SHP77 (cell line): ENCODE results near the gene SRL.

Source experiments
- DNase-seq, 2 experiments: peaks; one replicate each; lab custom pipeline; 2025; lab: John Stamatoyannopoulos, UW

SRL gene

GRCh38 chr16:4200781-4201137, 41.1 kb downstream of the SRL start:
- DNase-seq, result no peak

DNA sequence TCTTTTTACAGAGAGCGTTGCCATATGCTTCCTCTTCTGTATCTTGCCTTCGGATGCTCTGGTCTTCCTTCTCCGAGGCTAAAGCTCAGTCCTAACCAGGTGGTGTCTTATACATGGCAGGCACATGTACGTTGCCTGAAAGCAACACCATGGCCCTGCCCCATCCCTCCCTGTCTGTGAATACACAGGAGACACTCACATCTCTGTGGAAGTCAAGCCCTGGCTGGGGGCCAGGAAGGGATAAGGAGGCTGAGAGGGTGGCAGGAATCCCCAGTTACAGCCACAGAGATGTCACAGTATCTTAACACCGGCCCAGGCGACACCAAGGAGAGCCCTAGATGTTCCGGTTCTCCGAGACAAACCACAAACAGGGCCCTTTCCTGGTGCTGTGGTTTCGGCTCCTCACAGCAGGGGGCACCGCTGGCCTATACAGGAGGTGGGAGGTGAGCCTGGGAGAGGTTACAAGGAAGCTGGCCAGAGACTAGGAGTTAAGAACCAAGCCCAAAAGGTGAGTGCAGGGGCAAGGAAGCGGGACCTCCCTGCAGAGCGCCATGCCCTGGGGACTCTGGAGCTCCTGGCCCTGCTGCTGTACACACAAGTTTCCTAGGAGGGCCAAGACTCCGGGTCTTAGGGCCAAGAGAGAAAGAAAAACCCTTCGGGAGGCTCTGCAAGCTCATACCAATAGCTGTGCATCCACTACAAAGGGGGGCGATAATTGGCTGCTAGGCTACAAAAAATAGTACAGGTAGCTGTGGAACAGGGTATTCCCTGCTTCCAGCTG, 41.7 kb downstream of the SRL start:
- DNase-seq, result peak; percentile 16 to 26

GRCh38 chr16:4198816-4199215, 43.1 kb downstream of the SRL start:
- no peak for DNase-seq

DNA sequence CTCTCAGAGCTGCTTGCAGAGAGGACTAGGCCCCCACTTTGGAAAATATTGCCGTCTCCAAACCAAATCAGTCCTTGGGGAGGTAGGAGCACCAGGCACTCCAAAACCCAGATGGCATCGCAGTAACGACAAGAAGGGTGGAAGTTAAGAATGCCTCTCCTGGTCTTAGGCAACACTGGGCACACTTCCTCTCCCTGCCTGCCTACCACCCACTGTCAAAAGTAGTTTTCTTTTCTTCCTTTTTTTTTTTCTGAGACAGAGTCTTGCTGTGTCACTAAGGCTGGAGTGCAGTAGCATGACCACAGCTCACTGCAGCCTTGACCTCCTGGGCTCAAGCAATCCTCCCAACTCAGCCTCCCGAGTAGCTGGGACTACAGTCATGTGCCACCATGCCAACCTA, 47.2 kb downstream of the SRL start:
- no peak for DNase-seq

DNA sequence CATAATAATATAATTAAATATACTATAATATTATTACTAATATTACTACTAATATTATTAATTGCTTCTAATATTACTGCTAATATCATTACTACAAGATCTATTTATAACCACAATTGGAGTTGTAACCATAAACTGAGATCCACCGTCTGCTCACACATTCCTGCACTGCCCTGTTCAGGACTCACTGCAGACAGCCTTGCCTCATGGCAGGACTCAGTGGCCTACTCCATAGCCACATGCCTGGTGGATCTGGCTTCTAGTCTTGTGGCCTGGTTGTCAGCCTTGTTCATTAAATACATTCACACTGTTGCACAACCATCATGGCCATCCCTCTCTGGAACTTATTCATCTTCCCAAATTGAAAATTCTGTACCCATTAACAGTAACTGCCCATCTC, 48.0 kb downstream of the SRL start:
- no peak for DNase-seq

GRCh38 chr16:4192206-4192605, 49.7 kb downstream of the SRL start:
- DNase-seq, result no peak

- DNase-seq, result no peak
Measured at GRCh38 chr16:4190712-4191333, 51.1 kb downstream of the SRL start.

DNA sequence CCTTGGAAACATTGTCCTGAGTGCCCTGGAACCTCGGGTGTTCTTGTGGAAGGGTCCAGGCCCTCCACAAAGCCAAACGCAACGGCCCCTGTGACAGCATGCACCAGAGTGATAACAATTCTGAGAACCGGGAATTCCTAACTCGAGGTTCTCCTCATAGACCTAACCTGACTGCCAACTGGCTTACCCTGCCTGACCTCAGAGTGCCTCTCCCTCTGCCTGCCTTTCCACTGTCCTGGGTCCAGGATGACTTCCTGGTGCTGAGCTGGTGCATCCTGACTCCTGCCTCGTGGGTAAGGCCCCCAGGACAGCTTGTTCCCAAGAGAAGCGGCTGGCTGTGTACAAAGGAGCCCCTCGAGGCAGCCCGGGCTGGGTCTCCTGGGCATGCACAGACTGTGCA, 51.8 kb downstream of the SRL start:
- no peak for DNase-seq

DNA sequence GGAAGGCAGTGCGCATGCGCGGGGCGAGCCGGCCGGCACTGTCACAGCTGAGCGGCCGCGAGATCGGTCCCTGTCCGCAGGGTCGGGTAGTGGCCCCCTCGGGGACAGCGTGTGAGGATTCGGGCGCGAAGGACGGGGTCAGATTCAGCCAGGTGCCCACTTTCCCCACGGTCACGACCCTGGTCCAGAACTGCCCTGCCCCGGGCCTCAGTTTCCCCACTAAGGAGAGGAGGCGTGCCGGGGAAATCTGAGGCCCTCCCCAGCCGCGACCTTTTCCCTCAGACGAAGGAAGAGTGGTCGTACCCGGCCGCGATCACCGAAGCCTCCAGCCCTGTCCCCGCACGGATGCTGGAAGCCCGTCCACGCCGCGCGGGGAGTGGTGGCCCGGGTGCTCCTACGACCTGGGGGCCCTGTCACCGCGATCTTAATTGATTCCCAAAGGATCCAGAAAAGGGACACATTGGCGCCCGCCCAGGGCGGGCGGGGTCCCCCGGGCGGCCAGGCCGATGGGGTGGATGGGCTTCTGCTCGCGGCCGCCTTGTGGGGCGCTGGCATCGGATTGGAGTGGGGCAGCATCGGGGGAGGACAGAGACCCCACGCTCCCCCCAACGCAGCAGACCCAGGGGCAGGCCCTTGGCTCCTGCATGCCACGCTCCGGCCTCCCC, 57.7 kb downstream of the SRL start:
- DNase-seq, result no peak

- peak; percentile 87 to 89 for DNase-seq
Measured at GRCh38 chr16:4183237-4184037, 58.4 kb downstream of the SRL start.

DNA sequence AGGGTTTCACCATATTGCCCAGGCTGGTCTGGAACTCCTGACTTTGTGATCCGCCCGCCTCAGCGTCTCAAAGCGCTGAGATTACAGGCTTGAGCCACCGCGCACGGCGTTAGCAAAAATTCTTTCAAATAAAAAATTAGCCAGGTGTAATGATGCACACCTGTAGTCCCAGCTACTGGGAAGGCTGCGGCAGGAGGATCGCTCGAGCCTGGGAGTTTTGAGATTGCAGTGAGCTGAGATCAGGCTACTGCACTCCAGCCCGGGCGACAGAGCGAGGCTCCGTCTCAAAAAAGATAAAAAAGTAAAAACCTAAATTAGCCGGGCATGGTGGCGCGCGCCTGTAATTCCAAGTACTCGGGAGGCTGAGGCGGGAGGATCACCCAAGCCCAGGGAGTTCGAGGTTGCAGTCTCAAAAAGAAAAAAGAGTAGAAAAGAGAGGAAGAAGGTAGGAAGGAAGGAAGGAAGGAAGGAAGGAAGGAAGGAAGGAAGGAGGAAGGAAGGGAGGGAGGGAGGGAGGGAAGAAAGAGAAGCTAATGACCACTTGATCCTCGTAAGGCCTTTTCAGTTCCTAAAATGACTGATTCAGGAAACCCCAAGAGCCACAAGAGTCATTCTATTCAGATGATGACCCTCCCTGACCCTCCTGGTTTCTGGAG, 59.2 kb downstream of the SRL start:
- no peak for DNase-seq

DNA sequence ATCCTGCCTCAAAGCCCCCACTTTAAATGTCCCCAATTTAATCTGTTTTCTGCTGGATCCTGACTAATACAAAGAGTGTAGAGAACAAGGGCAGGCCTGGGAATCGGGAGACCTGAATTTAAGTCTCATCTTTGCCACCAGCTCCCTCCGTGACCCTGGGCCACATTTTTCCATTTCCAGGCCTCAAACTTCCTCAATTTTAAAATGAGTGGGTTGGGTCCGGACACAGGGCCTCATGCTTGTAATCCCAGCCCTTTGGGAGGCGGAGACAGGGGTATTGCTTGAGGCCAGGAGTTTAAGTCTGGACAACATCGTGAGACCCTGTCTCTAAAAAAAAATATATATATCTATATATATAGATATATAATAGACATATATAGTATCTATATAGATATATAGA, 61.4 kb downstream of the SRL start:
- DNase-seq, result no peak

- no peak for DNase-seq
Measured at GRCh38 chr16:4179763-4180260, 62.1 kb downstream of the SRL start.

- no peak for DNase-seq
Measured at GRCh38 chr16:4179020-4179419, 62.9 kb downstream of the SRL start.

GRCh38 chr16:4178468-4179010, 63.3 kb downstream of the SRL start:
- no peak for DNase-seq

DNA sequence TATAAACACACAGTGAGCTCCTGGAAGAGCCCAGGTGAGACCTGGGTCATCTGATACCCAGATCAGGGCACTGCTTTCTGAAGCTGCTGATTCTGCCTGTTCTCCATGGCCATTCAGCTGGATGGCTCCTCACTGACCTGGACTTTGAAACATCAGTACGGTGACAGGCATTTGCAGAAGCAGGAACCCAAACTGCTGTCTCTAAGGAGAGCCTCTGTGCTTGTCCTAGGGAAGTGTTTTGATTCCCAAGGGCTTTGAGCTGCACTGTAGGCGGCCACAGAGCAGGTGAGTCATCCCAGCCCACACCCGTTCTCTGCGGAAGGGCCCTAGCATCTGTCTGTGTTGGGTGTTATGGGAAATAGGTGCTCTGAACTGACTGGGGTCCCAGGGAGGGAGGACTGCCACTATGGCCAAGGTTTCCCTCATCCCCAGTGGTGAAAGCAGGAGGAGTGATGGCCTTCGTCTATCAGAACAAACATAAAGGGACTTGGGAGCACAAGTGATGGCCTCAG, 64.9 kb downstream of the SRL start:
- peak in 1 of 2 experiments; percentile 13 for DNase-seq

- no peak for DNase-seq
Measured at GRCh38 chr16:4175849-4176248, 66.0 kb downstream of the SRL start.

DNA sequence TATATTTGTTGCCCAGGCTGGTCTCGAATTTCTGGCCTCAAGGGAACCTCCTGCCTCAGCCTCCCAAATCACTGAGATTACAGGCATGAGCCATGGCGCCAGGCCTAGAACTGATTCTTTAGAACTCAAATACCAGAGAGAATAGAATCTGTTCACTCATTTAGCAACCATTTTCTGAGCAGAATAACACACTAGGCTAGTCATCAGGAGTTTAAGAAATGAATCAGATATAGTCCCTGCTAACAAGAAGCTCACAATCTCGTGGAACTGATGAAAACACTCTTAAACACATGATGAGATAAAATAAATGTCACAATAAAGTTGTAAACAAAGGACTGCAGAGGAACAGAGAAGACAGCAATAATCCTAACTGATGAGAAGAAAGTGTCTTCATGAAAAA, 69.8 kb downstream of the SRL start:
- no peak for DNase-seq

GRCh38 chr16:4169415-4169814, 72.5 kb downstream of the SRL start:
- DNase-seq, result no peak

DNA sequence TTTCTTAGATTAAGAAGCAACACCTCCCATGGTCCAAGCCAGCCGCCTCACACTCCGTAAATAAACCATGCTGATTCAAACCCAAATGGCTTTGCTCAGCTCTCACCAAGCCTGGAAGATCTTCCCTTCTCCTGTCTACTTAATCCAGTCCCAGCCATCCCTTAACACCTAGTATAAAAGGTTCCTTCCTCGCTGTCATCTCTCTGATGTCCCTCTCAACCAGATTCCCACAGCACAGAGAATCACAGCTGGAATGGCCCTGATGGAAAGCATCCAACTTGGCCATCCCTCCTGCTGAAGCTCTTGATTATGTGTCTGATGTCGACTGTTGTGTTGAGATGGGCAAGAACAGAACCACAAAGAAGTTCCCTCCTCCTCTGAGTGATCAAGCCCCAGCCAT, 75.1 kb downstream of the SRL start:
- no peak for DNase-seq
